ENCODE results near the gene BMF. TPM values are rescaled to one million over a fixed set of nuclear protein-coding genes. Genes with fewer than 3 reads are reported as not detected.

BMF gene
- total RNA-seq, 1 donor = 8.0 TPM

DNA sequence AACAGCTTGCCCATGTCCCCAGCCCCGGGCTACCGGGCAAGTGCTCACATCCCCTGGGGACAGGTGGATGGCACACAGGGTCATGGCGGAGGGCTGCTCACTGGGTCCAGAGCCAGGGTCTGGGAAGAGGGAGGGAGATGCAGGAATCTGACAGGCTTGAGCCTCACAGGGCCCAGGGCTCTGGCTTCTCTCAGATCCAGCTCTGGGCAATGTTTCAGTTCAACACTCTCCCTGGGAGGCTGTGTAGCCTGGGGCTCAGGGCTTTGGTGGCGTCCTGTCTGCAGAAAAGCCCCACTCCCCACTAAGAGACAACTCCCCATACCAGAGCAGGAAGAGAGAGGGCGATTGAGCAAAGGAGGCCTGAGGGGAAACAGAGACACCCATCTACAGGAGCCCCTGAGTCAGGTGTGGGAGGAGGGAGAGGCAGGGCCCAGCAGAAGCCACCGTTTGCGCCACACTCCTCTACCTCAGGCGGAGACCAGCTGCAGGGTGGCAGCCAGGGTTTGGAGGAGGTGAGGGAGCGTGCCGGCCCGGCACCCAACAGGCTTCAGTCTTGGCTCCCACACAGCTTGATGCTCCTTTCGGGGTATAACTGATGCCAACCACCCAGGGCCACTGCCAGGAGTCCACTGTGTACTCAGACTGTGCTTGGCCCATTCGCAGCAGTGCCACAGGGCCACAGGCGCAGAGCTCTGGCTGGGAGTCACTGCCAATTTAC lies 52.9 kb downstream of the BMF start:
- Histone ChIP-seq H4K20me1 (ENCODE audit: insufficient read depth, low read length) (peaks cover 3% of the 10 kb centered on the region), H2AFZ (ENCODE audit: low read length) (no peak overlapping the region), H3K27me3 (ENCODE audit: insufficient read depth, low read length) (no peaks in the 10 kb centered on the region)

DNA sequence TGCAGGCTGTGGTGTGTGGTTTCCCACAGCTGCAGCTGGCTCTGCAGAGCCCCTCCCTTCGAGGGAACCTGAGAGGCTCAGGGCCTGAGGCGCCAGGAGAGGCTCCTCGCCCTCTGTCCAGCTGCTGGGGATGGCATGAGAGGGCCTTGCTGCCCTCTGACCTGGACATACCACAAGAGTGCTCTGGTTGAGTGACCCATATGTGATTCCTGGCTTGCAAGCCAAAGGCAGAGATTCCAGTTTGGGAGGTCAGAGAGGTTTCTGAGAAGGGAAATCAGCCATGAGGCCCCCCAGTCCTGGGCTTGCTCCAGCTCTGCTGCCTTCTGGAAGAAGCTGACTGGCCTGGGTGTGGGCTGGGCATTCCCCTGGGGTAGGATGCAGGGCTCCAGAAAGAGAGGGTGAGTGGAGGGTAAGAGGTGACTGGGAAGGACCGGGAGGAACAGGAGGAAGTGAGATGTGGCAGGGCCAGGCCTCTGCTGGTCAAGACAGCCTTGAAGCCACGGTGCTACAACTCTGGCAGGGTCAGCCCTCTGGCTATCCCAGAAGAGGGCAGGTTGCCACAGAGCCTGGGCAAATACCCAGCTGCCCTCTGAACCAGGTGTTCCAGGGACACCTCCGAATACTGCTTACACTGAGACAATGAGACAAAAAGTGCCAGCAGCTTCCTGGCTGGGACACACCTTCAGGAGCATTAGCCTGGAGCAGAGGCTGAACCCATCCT lies 53.7 kb downstream of the BMF start:
- H3K4me3 ChIP-seq (ENCODE audit: insufficient read depth, low read length) = no peak overlapping the region
- H3K4me2 ChIP-seq (ENCODE audit: insufficient read depth, low read length) = no peak overlapping the region
- H3K27ac ChIP-seq (ENCODE audit: low read depth, low read length) = peak overlapping the region; percentile 10
- no peaks in the 10 kb centered on the region for H3K9me3 ChIP-seq (ENCODE audit: low read depth, low read length)
- no peaks in the 10 kb centered on the region for H3K27me3 ChIP-seq (ENCODE audit: insufficient read depth, low read length)
- TF ChIP-seq, protein P1, sequence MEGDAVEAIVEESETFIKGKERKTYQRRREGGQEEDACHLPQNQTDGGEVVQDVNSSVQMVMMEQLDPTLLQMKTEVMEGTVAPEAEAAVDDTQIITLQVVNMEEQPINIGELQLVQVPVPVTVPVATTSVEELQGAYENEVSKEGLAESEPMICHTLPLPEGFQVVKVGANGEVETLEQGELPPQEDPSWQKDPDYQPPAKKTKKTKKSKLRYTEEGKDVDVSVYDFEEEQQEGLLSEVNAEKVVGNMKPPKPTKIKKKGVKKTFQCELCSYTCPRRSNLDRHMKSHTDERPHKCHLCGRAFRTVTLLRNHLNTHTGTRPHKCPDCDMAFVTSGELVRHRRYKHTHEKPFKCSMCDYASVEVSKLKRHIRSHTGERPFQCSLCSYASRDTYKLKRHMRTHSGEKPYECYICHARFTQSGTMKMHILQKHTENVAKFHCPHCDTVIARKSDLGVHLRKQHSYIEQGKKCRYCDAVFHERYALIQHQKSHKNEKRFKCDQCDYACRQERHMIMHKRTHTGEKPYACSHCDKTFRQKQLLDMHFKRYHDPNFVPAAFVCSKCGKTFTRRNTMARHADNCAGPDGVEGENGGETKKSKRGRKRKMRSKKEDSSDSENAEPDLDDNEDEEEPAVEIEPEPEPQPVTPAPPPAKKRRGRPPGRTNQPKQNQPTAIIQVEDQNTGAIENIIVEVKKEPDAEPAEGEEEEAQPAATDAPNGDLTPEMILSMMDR (IDR thresholded peaks at IDR 0.05; ENCODE audit: extremely low read depth, low read depth, low read length) = no peak
- H3K79me2 ChIP-seq (ENCODE audit: insufficient read depth, low read length) = no peaks in the 10 kb centered on the region
- H2AFZ ChIP-seq (ENCODE audit: low read length) = no peak overlapping the region
- H3K36me3 ChIP-seq (ENCODE audit: insufficient read depth, low read length) = no peaks in the 10 kb centered on the region
- peak; percentile 91 for DNase-seq (ENCODE audit: insufficient read length, low spot score, missing footprints)
- peaks cover 31% of the 10 kb centered on the region for H3K4me1 ChIP-seq (ENCODE audit: insufficient read depth, low read length)
- H4K20me1 ChIP-seq (ENCODE audit: insufficient read depth, low read length) = peaks cover 3% of the 10 kb centered on the region

More for the DNA sequence above, 52.9 kb downstream of the BMF start:
- H3K4me3 ChIP-seq (ENCODE audit: insufficient read depth, low read length) = no peak overlapping the region
- H3K36me3 ChIP-seq (ENCODE audit: insufficient read depth, low read length) = no peaks in the 10 kb centered on the region
- H3K79me2 ChIP-seq (ENCODE audit: insufficient read depth, low read length) = no peaks in the 10 kb centered on the region
- H3K27ac ChIP-seq (ENCODE audit: low read depth, low read length) = peak overlapping the region; percentile 10
- no peak overlapping the region for H3K4me2 ChIP-seq (ENCODE audit: insufficient read depth, low read length)
- TF ChIP-seq, protein P1 (IDR thresholded peaks at IDR 0.05; ENCODE audit: extremely low read depth, low read depth, low read length) = no peak
- no peaks in the 10 kb centered on the region for H3K9me3 ChIP-seq (ENCODE audit: low read depth, low read length)
- peaks cover 31% of the 10 kb centered on the region for H3K4me1 ChIP-seq (ENCODE audit: insufficient read depth, low read length)
- no peak for DNase-seq (ENCODE audit: insufficient read length, low spot score, missing footprints)

DNA sequence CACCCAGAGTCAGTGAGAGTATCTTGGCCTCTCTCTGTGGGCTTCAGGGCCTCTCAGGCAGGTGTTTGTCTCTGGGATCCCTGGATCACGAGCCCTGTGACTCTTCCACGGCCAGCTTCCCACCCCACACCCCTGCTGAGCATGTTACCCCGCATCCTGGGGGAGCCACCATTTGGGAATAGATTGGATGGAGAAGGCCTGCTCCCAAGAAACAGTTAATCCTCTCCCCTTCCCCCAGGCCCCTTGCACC lies 54.1 kb downstream of the BMF start:
- DNase-seq (ENCODE audit: insufficient read length, low spot score, missing footprints) = no peak
- H3K4me3 ChIP-seq (ENCODE audit: insufficient read depth, low read length) = no peak overlapping the region
- H3K9me3 ChIP-seq (ENCODE audit: low read depth, low read length) = no peaks in the 10 kb centered on the region
- H3K27me3 ChIP-seq (ENCODE audit: insufficient read depth, low read length) = no peaks in the 10 kb centered on the region
- peaks cover 31% of the 10 kb centered on the region for H3K4me1 ChIP-seq (ENCODE audit: insufficient read depth, low read length)
- TF ChIP-seq, protein P1 (IDR thresholded peaks at IDR 0.05; ENCODE audit: extremely low read depth, low read depth, low read length) = no peak
- no peaks in the 10 kb centered on the region for H3K79me2 ChIP-seq (ENCODE audit: insufficient read depth, low read length)
- H3K27ac ChIP-seq (ENCODE audit: low read depth, low read length) = no peak overlapping the region
- no peaks in the 10 kb centered on the region for H3K36me3 ChIP-seq (ENCODE audit: insufficient read depth, low read length)
- peaks cover 3% of the 10 kb centered on the region for H4K20me1 ChIP-seq (ENCODE audit: insufficient read depth, low read length)
- H2AFZ ChIP-seq (ENCODE audit: low read length) = no peak overlapping the region
- H3K4me2 ChIP-seq (ENCODE audit: insufficient read depth, low read length) = no peak overlapping the region

DNA sequence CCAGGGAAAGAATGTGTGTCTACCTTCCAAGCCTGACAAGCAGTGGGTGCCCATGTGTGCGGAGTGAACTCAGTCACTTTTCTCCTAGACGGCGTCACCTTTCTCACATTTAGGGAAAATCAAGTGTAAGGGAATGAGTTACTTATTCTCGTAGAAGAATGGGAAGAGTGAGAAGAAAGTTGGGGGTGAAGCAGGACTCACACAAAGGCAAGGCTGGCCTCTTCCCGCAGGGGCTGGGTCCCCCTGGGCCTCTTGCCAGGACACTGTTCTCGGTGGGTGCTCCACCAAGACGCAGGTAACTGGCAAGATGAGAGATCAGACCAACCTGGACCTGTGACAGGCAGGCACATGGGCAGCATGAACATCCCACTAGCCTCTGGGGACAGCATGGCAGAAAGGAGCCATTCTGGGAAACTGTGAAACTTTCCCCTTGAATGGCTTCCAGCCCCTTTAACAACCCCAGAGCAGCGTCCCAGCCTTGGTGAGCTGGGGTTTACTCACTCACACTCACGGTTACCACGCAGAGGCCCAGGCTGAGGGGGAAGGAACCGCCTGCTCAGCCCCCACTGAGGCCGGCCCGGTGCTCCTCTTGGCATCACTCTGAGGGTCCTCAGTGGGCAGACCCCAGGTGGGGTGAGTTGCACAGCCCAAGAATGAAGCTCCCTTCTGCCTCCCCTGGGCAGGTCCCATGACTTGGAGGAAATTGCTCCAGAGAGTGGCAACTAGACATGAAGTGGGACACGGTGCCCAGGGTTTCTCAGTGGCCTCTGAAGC lies 54.7 kb downstream of the BMF start:
- Histone ChIP-seq H3K27ac (ENCODE audit: low read depth, low read length) (no peak overlapping the region), H3K4me1 (ENCODE audit: insufficient read depth, low read length) (peaks cover 28% of the 10 kb centered on the region), H3K9me3 (ENCODE audit: low read depth, low read length) (no peaks in the 10 kb centered on the region), H4K20me1 (ENCODE audit: insufficient read depth, low read length) (peaks cover 3% of the 10 kb centered on the region), H3K4me3 (ENCODE audit: insufficient read depth, low read length) (no peak overlapping the region), H2AFZ (ENCODE audit: low read length) (no peak overlapping the region), H3K27me3 (ENCODE audit: insufficient read depth, low read length) (no peaks in the 10 kb centered on the region), H3K79me2 (ENCODE audit: insufficient read depth, low read length) (no peaks in the 10 kb centered on the region), H3K36me3 (ENCODE audit: insufficient read depth, low read length) (no peaks in the 10 kb centered on the region), H3K4me2 (ENCODE audit: insufficient read depth, low read length) (no peak overlapping the region)
- peak; percentile 70 for DNase-seq (ENCODE audit: insufficient read length, low spot score, missing footprints)
- TF ChIP-seq, protein P1 (IDR thresholded peaks at IDR 0.05; ENCODE audit: extremely low read depth, low read depth, low read length) = no peak
